Frontal cortex (tissue), 4 donors: Measurements from ENCODE around the gene KIR3DL3. TPM values are rescaled to one million over a fixed set of nuclear protein-coding genes. Genes with fewer than 3 reads are reported as not detected.
"Not testable (repeated sequence)": the region's sequence is repeated elsewhere in the genome, so short reads cannot be mapped to it uniquely, and the experiment has no call there.

Experiments used
- DNase-seq, 2 donors: peaks; one replicate each; pipeline ENCODE4 v3.0.0; 2012; ENCODE audit warnings: low spot score in 2 of 2
- FAIRE-seq: peaks from 2 replicates; lab custom pipeline; 2012; peaks lifted over from hg19 to GRCh38; lab: Jason Lieb, UNC
- small RNA-seq: library from RNA; depleted of rRNA; stranded (forward); fragments of <200 nt; gene quantifications from one replicate; pipeline ENCODE3, GENCODE V24; 2014
- total RNA-seq: library from RNA; depleted of rRNA; stranded (reverse); fragments of >200 nt; gene quantifications from one replicate; pipeline ENCODE4 v1.2.3, GENCODE V29; 2014
- donor health status: control.
- donor health status: control.
- donor health status: control.

The KIR3DL3 gene
- total RNA-seq, 1 donor from 2014 or later: not detected

GRCh38 chr19:54772666-54773065 is 48.4 kb downstream of the KIR3DL3 start:
- FAIRE-seq, DNase-seq: not testable (repeated sequence)

- DNase-seq, FAIRE-seq: not testable (repeated sequence)
Observed at GRCh38 chr19:54775095-54775815, 51.0 kb downstream of the KIR3DL3 start.

DNA sequence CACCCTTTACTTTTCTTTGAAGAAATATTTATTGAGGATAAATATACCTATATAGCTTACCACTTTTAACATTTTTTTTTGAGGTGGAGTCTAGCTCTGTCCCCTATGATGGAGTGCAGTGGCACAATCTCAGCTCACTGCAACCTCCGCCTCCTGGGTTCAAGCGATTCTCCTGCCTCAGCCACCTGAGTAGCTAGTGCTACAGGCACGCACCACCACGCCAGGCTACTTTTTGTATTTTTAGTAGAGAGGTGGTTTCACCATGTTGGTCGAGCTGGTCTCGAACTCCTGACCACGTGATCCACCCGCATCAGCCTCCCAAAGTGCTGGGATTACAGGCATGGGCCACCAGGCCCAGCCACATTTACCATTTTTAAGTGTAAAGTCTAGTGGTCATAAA is 51.6 kb downstream of the KIR3DL3 start:
- not testable (repeated sequence) for FAIRE-seq, DNase-seq

DNA sequence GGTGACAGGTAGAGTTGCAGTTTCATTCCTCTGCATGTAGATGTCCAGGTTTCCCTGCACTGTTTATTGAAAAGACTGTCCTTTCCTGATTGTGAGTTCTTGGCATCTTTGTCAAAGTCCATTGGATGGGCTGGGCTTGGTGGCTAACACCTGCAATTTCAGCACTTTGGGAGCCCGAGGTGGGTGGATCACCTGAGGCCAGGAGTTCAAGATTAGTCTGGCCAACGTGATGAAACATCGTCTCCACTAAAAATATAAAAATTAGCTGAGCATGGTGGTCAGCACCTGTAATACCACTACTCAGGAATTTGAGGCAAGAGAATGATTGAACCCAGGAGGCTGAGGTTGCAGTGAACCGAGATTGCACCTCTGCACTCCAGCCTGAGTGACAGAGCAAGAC is 53.6 kb downstream of the KIR3DL3 start:
- DNase-seq, FAIRE-seq: not testable (repeated sequence)

- DNase-seq, FAIRE-seq: not testable (repeated sequence)
Observed at GRCh38 chr19:54778896-54779295, 54.7 kb downstream of the KIR3DL3 start.

- DNase-seq, FAIRE-seq: not testable (repeated sequence)
Observed at GRCh38 chr19:54782916-54783315, 58.7 kb downstream of the KIR3DL3 start.

Small RNAs within 50 kb of the gene (small RNA-seq; reads per million reads assigned to genes)
- gene AC245128.2: not detected
- not detected for gene KIR3DP1

Other genes starting within 250 kb of the KIR3DL3 start
- 0.82 TPM for gene LAIR2, start 221.6 kb upstream of the KIR3DL3 start, total RNA-seq
- gene LILRA2, start 150.7 kb upstream of the KIR3DL3 start, total RNA-seq: under 0.01 TPM
- not detected for gene LILRA1, start 130.8 kb upstream of the KIR3DL3 start, total RNA-seq
- gene LILRB1, start 94.0 kb upstream of the KIR3DL3 start, total RNA-seq: not detected
- 0.82 TPM for gene LILRB4, start 61.5 kb upstream of the KIR3DL3 start, total RNA-seq
- not detected for gene KIR2DL3, start 14.1 kb downstream of the KIR3DL3 start, total RNA-seq
- not detected for gene KIR2DL1, start 45.4 kb downstream of the KIR3DL3 start, total RNA-seq
- gene KIR2DL4, start 79.2 kb downstream of the KIR3DL3 start, total RNA-seq: not detected
- not detected for gene KIR3DL1, start 92.0 kb downstream of the KIR3DL3 start, total RNA-seq
- not detected for gene KIR2DS4, start 108.2 kb downstream of the KIR3DL3 start, total RNA-seq
- not detected for gene KIR3DL2, start 126.0 kb downstream of the KIR3DL3 start, total RNA-seq
- gene FCAR, start 149.8 kb downstream of the KIR3DL3 start, total RNA-seq: 0.41 TPM
- gene NCR1, start 181.7 kb downstream of the KIR3DL3 start, total RNA-seq: not detected
- 0.82 TPM for gene NLRP7, start 223.1 kb downstream of the KIR3DL3 start, total RNA-seq
- 13.5 TPM for gene NLRP2, start 241.9 kb downstream of the KIR3DL3 start, total RNA-seq